Occipital lobe (tissue), 2 donors: ENCODE results near the gene EPN2. TPM values are rescaled to one million over a fixed set of nuclear protein-coding genes. Genes with fewer than 3 reads are reported as not detected.

Source experiments
- DNase-seq: peaks from one replicate; lab custom pipeline; 2025; lab: John Stamatoyannopoulos, UW
- total RNA-seq: library from RNA; depleted of rRNA; stranded (reverse); fragments of >200 nt; gene quantifications from one replicate; pipeline ENCODE4 v1.2.3, GENCODE V29; 2014

EPN2 gene
- total RNA-seq, 1 donor from 2014 or later = 53.5 TPM

DNA sequence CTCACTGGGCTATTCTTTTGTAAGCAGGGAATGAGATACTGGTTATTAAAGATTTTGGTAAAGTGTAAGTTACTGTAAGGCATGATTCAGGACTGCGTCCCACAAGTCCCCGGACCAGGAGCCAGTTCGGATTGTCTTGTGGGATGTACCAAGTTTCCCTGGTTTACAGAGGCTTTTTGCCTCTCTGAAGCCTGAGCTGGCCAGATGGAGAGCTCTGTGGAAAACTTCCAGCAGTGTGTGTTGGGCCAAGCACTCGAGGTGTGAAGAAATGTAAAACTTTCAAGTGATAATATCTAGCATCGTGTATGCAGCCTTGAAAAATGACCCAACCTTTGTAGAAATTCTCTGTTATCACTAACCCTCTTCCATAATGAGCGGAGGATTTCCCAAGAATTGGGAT is 2.4 kb downstream of the EPN2 start:
- DNase-seq = no peak

DNA sequence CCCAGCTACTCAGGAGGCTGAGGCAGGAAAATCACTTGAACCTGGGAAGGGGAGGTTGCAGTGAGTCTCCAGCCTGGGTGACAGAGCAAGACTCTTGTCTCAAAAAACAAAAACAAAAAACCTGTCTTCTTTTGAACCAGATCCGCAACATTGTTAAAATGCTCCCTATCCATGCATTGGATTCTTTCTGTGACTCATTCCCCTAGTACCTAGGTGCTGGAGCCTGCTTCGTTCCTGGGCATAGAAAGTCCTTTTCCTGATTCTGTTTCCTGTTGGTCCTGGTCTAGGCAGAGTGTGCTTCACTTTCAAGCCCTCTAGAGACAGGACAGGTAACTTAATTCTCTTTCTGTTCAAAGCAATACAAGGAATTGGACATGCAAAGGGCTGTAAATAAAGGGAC is 5.2 kb downstream of the EPN2 start:
- no peak for DNase-seq

DNA sequence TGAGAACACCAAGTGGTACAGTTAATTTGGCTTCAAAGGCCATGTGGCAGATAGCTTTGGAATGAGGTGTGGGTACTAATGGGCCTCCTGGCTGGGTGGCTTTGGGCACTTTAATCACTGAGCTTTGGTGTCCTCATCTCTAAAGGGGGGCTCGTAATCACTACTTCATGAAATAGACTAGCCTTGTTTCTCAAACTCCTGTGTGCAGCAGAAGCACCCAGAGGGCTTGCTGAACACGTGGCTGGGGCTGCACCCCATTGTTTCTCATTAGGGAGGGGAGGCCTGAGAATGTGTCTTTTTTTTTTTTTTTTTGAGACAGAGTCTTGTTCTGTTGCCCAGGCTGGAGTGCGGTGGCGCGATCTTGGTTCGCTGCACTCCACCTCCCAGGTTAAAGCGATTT is 5.8 kb downstream of the EPN2 start:
- no peak for DNase-seq

DNA sequence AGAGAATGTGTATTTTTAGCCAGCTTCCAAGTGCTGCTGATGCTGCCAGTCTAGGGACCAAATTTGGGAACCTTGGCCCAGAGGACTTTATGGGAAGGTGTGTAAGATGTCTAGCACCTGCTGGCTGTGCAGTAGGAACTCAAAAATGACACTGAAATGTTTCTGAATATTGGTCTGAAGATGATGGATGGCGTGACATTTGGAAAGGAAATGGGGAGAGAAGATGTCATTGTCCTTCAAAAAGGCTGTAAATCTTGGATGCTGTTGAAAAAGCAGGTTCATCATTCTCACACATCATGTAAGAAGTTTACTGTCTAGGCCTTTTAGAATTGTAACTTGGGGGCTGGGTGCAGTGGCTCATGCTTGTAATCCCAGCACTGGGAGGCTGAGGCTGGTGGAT is 6.7 kb downstream of the EPN2 start:
- DNase-seq = no peak

DNA sequence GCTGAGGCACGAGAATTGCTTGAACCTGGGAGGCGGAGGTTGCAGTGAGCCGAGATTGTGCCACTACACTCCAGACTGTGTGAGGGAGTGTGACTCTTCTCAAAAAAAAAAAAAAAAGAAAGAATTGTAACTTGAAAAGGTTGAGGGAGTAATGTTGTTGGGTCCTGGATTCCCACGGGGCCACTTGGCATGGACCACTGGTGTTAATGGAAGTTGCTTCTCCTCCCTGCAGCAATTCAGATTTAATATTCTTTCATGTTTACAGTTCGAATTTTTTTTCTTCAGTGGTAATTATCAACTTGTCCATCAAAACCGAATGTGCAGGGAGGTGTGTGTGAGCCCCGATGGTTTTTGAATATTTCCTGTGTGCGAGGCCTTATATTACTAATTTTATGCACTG is 7.2 kb downstream of the EPN2 start:
- no peak for DNase-seq

DNA sequence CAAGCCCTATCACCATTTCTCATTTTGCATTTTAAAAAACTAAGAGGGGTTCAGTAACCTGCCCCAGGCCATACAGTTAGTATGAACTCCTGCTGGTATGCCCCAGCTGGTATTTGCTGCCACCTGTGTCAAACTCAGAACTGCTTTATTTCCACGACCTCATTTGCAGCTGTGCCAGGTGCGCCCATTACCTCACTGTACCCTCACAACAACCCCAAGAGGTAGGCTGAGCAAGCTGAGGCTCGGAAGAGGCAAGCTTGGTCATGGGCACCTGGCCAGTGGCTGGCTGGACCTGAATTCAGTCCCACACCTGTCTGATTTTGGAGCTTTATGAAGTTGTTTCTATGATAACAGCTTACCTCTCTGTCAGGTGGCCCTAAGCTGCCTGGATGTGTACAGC is 7.6 kb downstream of the EPN2 start:
- no peak for DNase-seq

DNA sequence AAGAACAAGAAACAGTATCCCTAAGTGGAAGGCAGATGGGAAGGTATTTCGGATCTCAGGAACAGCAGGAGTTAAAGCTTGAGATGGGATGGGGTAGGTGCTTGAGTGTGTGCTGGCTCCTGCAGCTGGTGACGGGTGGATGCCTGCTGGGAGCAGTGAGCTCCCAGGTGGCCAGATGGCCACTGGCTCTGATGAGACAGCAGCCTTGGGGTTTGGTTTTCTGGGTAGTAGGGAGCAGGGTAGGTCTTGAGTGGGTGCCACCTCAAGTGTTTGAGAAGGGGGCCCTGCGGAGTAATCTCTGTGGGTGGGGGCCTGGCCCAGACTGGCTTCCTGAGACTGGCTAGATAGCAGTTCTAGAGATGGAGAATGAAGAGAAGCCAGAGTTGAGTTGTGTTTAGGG is 10.3 kb downstream of the EPN2 start:
- no peak for DNase-seq

DNA sequence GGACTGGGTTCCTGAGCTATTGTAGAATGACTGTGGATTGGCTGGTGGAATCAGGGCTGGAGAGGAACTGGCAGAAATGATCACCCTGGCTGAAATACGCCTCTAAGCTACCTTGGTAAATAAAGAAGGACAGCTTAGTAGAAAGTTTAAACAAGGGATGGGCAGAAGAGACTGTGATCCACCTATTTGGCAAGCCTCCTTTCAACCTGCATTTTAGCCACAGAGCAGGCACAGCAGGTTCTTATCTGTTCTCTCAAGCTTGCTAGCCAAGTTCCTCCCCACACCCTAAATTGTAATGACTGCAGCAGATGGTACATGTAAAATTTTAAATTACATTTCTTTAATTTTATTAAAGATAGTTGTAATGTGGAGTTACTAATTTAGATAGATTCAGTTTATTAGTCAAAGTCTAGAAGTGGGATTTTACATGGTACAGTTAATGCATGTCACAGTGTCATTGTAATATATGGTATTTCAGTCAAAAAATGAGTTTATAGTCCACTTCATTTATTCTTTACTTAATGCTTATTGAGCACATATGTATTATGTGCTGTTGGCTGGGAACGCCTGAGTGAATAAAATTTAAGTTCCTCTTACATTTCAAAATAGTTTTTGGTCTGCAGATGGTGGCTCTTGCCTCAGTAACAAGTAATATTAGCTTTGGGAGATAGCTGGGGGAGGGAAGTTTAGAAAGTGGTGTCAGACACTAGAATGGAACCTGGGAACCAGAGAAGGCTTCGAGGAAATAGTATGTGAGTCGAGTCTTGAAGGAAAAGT is 11.2 kb downstream of the EPN2 start:
- no peak for DNase-seq

DNA sequence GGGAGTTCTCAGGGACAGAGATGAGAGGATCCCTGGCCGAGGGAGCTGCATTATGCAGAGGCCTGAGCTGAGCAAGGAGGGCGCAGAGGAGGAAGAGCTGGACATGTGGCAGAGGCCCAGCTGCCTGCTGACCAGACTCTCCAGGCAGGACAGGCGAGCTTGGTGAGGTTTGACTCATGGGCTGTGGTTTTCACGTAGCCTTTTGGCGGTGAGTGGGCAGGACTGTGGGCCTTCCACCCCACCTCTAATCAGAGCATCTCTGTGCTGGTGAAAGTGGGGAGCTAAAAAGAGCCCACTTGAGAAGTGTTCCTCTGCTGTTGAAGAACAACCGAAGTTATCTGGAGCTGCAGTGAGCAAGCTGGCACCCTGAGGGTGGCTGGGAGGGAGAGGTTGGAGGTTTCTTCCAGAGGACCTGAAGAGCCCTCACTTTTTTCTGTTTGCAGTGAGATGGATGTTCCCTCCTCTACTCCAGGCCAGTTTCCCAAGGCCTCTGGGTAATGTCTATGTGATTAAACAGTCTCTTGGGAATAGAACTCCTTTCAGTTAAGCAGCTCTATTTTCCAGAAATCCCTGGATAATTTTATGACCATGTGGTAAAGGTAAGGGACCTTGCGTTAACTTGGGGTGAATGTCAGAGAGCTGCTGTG is 11.9 kb downstream of the EPN2 start:
- DNase-seq = no peak

DNA sequence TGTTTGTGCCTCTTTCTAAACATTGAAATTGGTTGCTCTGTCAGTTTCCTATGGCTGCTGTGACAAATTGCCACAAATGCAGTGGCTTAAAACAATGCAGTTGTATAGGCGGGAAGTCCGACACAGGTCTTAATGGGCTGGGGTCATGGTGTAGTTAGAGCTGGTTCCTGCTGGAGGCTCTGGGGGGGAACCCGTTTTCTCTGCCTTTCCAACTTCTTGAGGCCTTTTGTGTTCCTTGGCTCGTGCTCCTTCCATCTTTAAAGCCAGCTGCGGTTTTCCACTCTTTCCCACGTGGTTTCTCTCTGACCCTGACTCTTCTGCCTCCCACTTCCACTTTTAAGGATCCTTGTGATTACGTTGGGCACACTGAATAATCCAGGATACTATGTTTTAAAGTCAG is 12.5 kb downstream of the EPN2 start:
- no peak for DNase-seq

DNA sequence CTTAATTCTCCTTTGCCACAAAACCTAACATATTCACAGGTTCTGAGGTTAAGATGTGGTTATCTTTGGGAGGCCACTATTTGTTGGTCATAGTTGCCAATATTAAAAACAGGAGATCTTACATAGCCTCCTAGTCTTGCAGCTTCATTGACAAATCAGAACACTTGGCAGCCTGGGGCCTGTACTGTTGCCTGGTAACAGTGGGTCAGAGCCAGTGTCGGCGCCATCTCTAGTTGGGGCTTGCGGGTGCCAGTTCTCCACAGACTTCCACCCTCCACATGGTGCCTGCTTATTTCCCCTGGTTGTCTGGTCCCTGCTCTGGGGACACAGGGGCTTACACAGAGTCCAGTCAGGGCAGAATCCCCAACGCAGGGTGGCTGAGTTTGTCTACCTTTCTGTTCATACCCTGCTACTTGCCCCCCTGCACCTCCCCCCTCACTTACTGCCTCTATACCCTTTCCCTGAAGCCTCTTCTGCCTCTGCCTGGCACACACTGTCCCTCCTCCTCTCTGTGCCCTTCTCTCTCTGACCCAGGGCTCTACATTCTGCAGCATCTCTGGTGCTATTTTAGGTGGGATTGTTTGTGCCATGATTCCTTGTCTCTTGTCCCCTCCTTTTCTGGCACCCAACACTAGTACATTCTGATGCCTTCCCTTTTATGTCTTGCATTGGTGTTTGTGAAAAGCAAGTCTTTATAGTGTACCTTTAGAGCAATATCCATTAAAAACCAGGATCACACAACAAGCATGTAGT is 13.4 kb downstream of the EPN2 start:
- peak; percentile 66 for DNase-seq

DNA sequence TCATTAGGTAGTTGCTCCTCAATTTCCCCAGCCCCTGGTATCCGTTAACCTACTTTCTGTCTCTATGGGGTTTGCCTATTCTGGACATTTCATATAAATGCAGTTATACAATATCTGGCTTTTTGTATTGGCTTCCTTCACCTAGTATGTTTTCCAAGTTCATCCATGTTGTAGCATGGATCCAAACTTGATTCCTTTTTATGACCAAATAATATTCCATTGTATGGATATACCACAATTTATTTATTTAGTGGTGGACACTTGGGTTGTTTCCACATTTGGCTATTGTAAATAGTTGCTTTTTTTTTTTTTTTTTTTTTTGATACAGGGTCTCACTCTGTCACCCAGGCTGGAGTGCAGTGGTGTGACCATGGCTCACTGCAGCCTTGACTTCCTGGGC is 15.9 kb downstream of the EPN2 start:
- no peak for DNase-seq

DNA sequence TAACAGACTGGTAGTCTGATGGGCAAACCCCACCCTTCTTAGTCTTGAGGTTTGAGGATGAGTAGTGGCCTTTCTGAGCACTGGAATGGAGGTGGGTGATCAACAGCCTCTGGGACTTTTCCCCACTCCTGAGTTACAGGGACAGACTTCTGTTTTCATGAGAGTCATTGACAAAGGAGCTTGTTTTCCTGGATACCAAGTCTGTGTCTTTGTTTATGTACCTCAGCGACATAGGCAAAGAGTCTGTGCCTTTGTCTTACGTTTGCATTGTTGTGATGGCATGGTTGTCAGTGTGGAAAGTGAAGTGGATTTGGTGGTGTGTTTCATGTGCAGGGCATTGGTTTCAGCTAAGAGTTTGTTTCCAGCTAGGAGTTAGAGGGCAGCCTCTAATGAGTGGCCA is 17.5 kb downstream of the EPN2 start:
- DNase-seq = no peak

DNA sequence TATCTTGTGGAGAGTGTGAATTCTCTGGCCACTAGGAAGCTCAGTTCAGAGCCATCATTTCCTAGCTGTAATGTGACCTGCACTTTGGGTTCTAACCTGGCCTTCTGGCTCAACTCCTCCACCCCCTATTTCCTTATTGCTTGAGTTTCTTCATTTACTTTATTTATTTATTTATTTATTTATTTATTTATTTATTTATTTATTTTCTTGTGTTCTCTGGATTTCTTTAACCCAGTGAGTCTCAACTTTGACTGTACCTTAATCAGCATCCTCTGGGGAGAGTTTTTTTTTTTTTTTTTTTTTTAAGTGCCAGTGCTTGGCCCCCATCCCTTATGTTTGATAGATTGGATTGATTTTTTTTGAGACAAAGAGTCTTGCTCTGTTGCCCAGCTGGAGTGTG is 18.1 kb downstream of the EPN2 start:
- DNase-seq = no peak

DNA sequence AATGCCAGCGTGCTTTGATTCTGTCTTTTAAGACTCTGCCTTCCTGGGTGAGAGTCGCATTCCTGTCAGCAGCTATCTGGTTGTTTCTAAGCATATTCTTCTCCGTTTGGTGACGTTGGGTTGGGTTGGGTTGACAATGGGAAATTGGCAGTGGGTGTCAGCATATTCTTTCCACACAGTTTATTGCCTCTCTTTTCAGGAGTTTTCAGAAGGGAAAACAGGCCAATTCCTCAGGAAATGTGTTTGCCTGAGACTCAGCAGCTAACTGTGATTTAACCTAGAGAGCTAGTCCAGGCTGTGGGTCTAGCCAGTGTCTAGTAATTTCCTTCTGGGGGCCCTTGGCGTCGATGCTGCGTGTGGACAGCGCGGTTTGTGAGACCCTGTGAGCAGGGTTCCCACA is 21.2 kb downstream of the EPN2 start:
- no peak for DNase-seq

DNA sequence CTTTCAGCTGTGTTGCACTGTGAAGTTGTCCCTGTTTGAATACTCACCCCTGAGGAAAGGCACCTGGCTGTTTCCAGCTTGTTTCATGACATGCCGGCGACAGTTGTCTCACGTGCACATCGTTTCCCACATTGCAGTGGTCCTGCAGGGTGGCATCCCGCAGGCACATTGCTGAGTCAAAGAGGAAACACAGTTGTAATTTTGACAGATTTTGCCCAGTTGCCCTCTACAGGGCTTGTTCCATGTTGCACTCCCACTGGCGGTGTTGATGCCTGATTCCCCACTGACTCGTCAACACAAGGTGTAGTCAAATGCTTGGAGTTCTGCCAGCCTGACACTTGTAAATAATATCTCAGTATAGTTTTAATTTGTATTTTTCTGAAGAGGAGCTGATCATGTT is 23.8 kb downstream of the EPN2 start:
- DNase-seq = no peak

DNA sequence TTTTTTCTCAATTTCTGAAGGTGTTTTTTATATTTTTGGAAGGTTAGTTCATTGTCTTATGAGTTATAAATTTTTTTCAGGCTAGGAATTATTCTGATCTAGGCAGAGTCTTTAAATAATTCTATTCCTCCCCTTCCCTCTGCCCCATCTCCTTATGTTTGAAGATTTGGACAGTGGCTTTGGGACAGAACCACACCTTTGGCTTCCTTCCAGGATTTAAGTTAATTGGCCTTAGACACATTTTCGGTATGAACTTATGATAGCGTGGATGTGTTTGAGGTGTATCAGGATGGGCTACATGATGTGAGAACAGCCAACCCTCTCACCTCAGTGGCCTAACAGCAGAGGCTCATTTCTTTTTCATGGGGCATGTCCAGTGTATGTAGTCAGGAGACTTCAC is 24.3 kb downstream of the EPN2 start:
- no peak for DNase-seq

DNA sequence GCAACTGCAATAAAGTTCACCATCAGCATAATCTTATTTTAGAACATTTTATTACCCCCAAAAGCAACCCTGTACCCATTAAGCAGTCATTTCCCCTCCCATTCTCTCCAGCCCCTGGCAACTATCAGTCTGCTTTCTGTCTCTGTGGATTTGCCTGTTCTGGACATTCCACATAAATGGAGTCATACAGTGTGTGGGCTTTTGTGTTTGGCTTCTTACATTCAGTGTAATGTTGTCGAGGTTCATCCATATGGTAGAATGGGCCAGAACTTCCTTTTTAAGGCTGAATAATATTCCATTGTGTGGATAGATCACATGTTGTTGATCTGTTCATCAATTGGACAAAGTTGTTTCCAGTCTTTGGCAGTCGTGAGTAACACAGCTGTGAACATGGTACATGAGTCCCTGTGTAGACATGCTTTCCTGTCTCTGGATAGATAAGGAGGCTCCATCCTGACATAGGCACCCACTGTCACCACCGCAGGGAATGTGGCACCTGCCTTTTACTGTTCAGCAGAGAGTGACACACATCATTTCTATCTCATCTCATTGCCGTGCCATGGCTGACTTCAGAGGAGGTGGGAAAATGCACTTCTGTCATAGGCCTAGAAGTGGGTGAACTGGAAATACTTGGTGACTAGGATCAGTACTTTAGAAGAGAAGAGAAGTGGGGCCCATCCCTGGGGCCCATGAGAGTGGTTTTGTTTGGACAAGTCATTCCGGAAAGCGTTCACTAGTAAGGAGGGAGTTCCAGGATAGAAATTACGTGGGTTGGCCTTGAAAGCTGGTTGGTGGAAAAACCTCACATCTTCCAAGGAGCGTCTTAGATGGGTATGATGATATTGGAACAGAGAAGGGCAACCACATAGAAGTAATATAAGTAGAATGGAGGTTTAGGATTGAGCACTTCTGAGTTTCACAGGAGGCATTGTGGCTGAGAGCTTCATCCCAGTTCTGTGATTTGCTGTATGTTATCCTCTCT is 25.8 kb downstream of the EPN2 start:
- no peak for DNase-seq

DNA sequence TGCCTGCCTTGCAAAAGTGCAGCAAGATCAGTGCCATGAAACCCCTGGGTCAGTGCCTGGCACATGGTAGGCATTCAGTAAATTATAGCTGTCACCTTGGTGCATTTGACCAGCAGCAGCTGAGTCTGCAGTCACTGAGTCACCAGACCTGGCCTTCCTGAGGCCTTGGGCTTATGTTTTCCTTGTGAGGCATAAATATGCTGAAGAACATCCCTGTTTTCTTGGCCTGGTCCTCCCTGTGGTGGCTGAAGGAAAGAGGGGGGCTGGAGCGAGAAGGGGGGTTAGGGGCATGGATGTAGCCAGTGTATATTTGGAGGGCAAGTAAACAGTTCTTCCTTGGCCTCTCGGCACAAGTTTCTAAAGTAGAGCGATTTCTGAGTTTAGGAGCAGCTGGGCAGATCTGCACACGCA is 26.5 kb downstream of the EPN2 start:
- no peak for DNase-seq

DNA sequence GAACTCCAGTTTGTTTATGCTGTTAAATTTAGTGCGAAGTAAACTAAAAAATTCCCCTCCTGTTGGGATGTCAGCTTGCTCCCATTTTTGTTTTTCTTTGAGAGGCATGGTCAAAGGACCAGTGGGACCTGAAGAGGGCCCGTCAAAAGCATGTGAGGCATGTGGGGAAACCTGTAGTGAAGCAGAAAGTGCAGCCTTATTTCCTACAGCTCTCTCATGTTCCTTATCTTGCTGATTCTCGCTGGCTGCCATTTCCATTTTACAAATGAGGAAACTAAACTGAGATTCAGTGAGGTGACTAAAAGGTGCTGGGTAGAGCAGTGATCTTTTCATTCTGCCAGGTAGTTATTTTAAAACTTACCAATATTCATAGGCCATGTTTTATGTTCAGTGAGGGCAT is 27.1 kb downstream of the EPN2 start:
- no peak for DNase-seq

DNA sequence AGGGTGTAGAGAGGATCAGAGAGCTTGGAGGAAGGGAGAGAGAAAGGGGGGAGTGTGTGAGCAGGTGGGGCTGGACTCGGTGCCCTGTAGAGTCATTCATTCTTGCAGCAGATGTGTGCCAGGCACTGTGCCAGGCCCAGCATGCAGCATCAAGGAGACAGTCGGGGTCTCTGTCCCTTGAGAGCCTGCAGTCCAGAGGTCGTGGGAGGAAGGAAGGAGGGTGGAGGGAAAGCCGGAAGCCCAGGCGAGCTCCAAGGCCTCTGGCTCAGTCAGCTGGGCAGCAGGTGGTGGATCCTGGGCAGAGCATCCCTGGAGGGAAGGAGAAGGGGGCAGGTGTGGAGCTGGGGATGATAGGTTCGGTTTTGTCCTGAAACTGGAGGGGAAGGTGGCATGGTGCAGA is 27.5 kb downstream of the EPN2 start:
- no peak for DNase-seq

DNA sequence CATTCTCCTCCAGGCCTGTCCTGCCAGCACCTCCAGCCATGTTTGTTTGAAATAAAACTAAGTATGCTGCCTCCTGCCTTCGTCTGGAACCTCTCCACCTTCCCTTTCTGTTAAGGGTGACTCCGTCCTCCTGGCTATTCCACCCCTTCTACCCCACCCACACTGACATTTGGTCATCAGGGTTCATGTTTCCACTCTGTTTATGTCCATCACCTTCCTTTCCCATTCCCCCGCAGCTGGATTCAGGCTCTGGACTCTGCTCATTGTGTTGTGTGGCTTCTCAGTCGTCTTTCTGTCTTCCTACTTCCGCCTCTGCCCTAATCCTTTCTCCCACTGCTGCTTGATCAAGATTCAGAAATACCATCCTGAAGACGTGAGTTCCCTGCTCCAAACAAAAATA is 28.6 kb downstream of the EPN2 start:
- no peak for DNase-seq
